Measurements from ENCODE around the gene DENND2C. TPM values are rescaled to one million over a fixed set of nuclear protein-coding genes. Genes with fewer than 3 reads are reported as not detected.

Gene DENND2C
- total RNA-seq, 2 donors from 2014 or later: 25.6 to 40.3 TPM

GRCh38 chr1:114671939-114672275 lies 2.1 kb upstream of the DENND2C start:
- WGBS, 2 experiments (ENCODE audit: insufficient coverage in 1 of 2, insufficient read length in 1 of 2): 67 to 91% methylated on average over 3 to 7 of the region's 7 CpGs
- no peak overlapping the region for H3K4me3 Mint-ChIP-seq

GRCh38 chr1:114671011-114671938 lies 1.4 kb upstream of the DENND2C start:
- Mint-ChIP-seq H3K4me3 (no peak overlapping the region), H3K4me1 (peaks cover 23% of the 10 kb centered on the region), H3K9me3 (no peaks in the 10 kb centered on the region), H3K36me3 (ENCODE audit: low read depth) (no peaks in the 10 kb centered on the region), H3K27me3 (ENCODE audit: insufficient read depth) (peaks cover 38% of the 10 kb centered on the region), H3K27ac (no peak overlapping the region)
- DNase-seq: no peak
- peak; percentile 49 for TF ChIP-seq CTCF (conservative IDR thresholded peaks at IDR 0.05)
- Histone ChIP-seq H3K27ac (ENCODE audit: low read depth, low read length) (no peak overlapping the region), H3K9ac (ENCODE audit: extremely low read depth, low read length, poor library complexity, severe bottlenecking) (no peak overlapping the region), H3K4me3 (ENCODE audit: low read length) (no peak overlapping the region), H3K4me1 (ENCODE audit: control insufficient read depth, insufficient read depth, low read length) (no peaks in the 10 kb centered on the region), H3K27me3 (ENCODE audit: control insufficient read depth, insufficient read depth, low read length, poor library complexity, severe bottlenecking) (peaks cover 47% of the 10 kb centered on the region), H3K36me3 (ENCODE audit: control insufficient read depth, insufficient read depth, low read length) (no peaks in the 10 kb centered on the region), H3K9me3 (ENCODE audit: control insufficient read depth, low read length) (no peaks in the 10 kb centered on the region)
- 89 to 93% methylated on average over 6 to 9 of the region's 9 CpGs for WGBS, 2 experiments (ENCODE audit: insufficient coverage in 1 of 2, insufficient read length in 1 of 2)

More at GRCh38 chr1:114671939-114672275, 2.1 kb upstream of the DENND2C start:
- H3K9me3 ChIP-seq (ENCODE audit: control insufficient read depth, low read length): no peaks in the 10 kb centered on the region
- H3K27ac ChIP-seq (ENCODE audit: low read depth, low read length): no peak overlapping the region
- peaks cover 53% of the 10 kb centered on the region for H3K27me3 ChIP-seq (ENCODE audit: control insufficient read depth, insufficient read depth, low read length, poor library complexity, severe bottlenecking)
- H3K4me3 ChIP-seq (ENCODE audit: low read length): no peak overlapping the region
- Mint-ChIP-seq H3K9me3 (no peaks in the 10 kb centered on the region), H3K27ac (no peak overlapping the region), H3K27me3 (ENCODE audit: insufficient read depth) (peaks cover 45% of the 10 kb centered on the region), H3K36me3 (ENCODE audit: low read depth) (no peaks in the 10 kb centered on the region), H3K4me1 (peaks cover 19% of the 10 kb centered on the region)
- no peak for DNase-seq
- no peak overlapping the region for H3K9ac ChIP-seq (ENCODE audit: extremely low read depth, low read length, poor library complexity, severe bottlenecking)
- no peak for TF ChIP-seq CTCF (conservative IDR thresholded peaks at IDR 0.05)
- no peaks in the 10 kb centered on the region for H3K4me1 ChIP-seq (ENCODE audit: control insufficient read depth, insufficient read depth, low read length)
- no peaks in the 10 kb centered on the region for H3K36me3 ChIP-seq (ENCODE audit: control insufficient read depth, insufficient read depth, low read length)

GRCh38 chr1:114670083-114671010 lies 498 bp upstream of the DENND2C start:
- Mint-ChIP-seq H3K27me3 (ENCODE audit: insufficient read depth) (peaks cover 29% of the 10 kb centered on the region), H3K27ac (peak overlapping the region; percentile 96), H3K9me3 (no peaks in the 10 kb centered on the region), H3K4me3 (peak overlapping the region; percentile 78), H3K36me3 (ENCODE audit: low read depth) (no peaks in the 10 kb centered on the region), H3K4me1 (peaks cover 30% of the 10 kb centered on the region)
- Histone ChIP-seq H3K9ac (ENCODE audit: extremely low read depth, low read length, poor library complexity, severe bottlenecking) (peak overlapping the region; percentile 64), H3K9me3 (ENCODE audit: control insufficient read depth, low read length) (no peaks in the 10 kb centered on the region), H3K4me3 (ENCODE audit: low read length) (peak overlapping the region; percentile 83), H3K27ac (ENCODE audit: low read depth, low read length) (no peak overlapping the region), H3K27me3 (ENCODE audit: control insufficient read depth, insufficient read depth, low read length, poor library complexity, severe bottlenecking) (peaks cover 38% of the 10 kb centered on the region), H3K4me1 (ENCODE audit: control insufficient read depth, insufficient read depth, low read length) (no peaks in the 10 kb centered on the region), H3K36me3 (ENCODE audit: control insufficient read depth, insufficient read depth, low read length) (no peaks in the 10 kb centered on the region)
- peak; percentile 31 for TF ChIP-seq CTCF (conservative IDR thresholded peaks at IDR 0.05)
- DNase-seq: peak; percentile 99
- 0 to 7% methylated on average over 16 to 40 of the region's 45 CpGs for WGBS, 2 experiments (ENCODE audit: insufficient coverage in 1 of 2, insufficient read length in 1 of 2)

All from endodermal cell (in vitro differentiated cells).